ENCODE measurements around the gene COX7A2. TPM values are rescaled to one million over a fixed set of nuclear protein-coding genes. Genes with fewer than 3 reads are reported as not detected.

Gene COX7A2
- total RNA-seq, 1 experiment from 2014 or later = 451 TPM

- no TSS peak for BruUV-seq (replicated peaks)
- Histone ChIP-seq H3K27ac (ENCODE audit: low read depth, low read length, poor library complexity, severe bottlenecking) (peak within 1 kb of the TSS; percentile 85), H3K4me1 (ENCODE audit: insufficient read depth, low read length, poor library complexity, severe bottlenecking) (peaks cover 29% of the 10 kb centered on the region), H3K9me3 (ENCODE audit: low read depth, low read length, poor library complexity, severe bottlenecking) (no peaks in the 10 kb centered on the region), H3K27me3 (replicated peaks; ENCODE audit: insufficient read depth, low read depth, low read length, poor library complexity) (no peaks in the 10 kb centered on the region), H3K4me3 (ENCODE audit: low read depth, low read length, poor library complexity, severe bottlenecking) (peak within 1 kb of the TSS; percentile 97), H3K36me3 (ENCODE audit: insufficient read depth, low read length, poor library complexity, severe bottlenecking) (no peaks in the 10 kb centered on the region)
- ChIA-PET POLR2A (ENCODE audit: low non-redundant PET) (interaction anchor here (0.5 kb wide), 1 partner anchor 10 kb away, joined by 7 read pairs; no protein-coding TSS in a partner anchor), CTCF (interaction anchor here (0.7 kb wide), 1 partner anchor 17 kb away, joined by 4 read pairs; no protein-coding TSS in a partner anchor)
- intact Hi-C loops (cut with micrococcal nuclease; ENCODE audit: unreplicated experiment) = no loop called here
- TF ChIP-seq CTCF (conservative IDR thresholded peaks at IDR 0.05; ENCODE audit: low read depth, low read length) (no peak), EZH2 (IDR thresholded peaks at IDR 0.05; ENCODE audit: borderline replicate concordance, low read depth, low read length, poor library complexity, severe bottlenecking) (no peak)
- DNase-seq (ENCODE audit: low spot score) = peak; percentile 99
Measured at GRCh38 chr6:75284632-75285282, 41.2 kb upstream of the COX7A2 start, which contains the start of gene TMEM30A. TMEM30A (minus strand) TSS chr6:75284792; CDS start chr6:75284638, 154 bp downstream.

- no peaks in the 10 kb centered on the region for H3K27me3 ChIP-seq (replicated peaks; ENCODE audit: insufficient read depth, low read depth, low read length, poor library complexity)
- DNase-seq (ENCODE audit: low spot score) = no peak
- POLR2A ChIA-PET (ENCODE audit: low non-redundant PET) = interaction anchor here (0.6 kb wide), 1 partner anchor 317 kb away, joined by 4 read pairs; no protein-coding TSS in a partner anchor
Measured at GRCh38 chr6:75283907-75284631, 40.5 kb upstream of the COX7A2 start.

GRCh38 chr6:75282706-75283105, 39.1 kb upstream of the COX7A2 start:
- DNase-seq (ENCODE audit: low spot score) = no peak
- Histone ChIP-seq H3K4me3 (ENCODE audit: low read depth, low read length, poor library complexity, severe bottlenecking) (peak overlapping the region; percentile 97), H3K36me3 (ENCODE audit: insufficient read depth, low read length, poor library complexity, severe bottlenecking) (no peaks in the 10 kb centered on the region), H3K9me3 (ENCODE audit: low read depth, low read length, poor library complexity, severe bottlenecking) (no peaks in the 10 kb centered on the region), H3K27ac (ENCODE audit: low read depth, low read length, poor library complexity, severe bottlenecking) (no peak overlapping the region), H3K27me3 (replicated peaks; ENCODE audit: insufficient read depth, low read depth, low read length, poor library complexity) (no peaks in the 10 kb centered on the region), H3K4me1 (ENCODE audit: insufficient read depth, low read length, poor library complexity, severe bottlenecking) (peaks cover 46% of the 10 kb centered on the region)
- no peak for TF ChIP-seq EZH2 (IDR thresholded peaks at IDR 0.05; ENCODE audit: borderline replicate concordance, low read depth, low read length, poor library complexity, severe bottlenecking)
- no peak for TF ChIP-seq CTCF (conservative IDR thresholded peaks at IDR 0.05; ENCODE audit: low read depth, low read length)
- POLR2A ChIA-PET (ENCODE audit: low non-redundant PET) = no interaction called here
- no TSS peak for BruUV-seq (replicated peaks)
- CTCF ChIA-PET = no interaction called here
- intact Hi-C loops (cut with micrococcal nuclease; ENCODE audit: unreplicated experiment) = no loop called here

More at GRCh38 chr6:75283907-75284631, 40.5 kb upstream of the COX7A2 start:
- CTCF ChIA-PET = interaction anchor here (0.7 kb wide), 1 partner anchor 17 kb away, joined by 4 read pairs; no protein-coding TSS in a partner anchor
- Histone ChIP-seq H3K27ac (ENCODE audit: low read depth, low read length, poor library complexity, severe bottlenecking) (peak overlapping the region; percentile 85), H3K4me1 (ENCODE audit: insufficient read depth, low read length, poor library complexity, severe bottlenecking) (peaks cover 36% of the 10 kb centered on the region), H3K4me3 (ENCODE audit: low read depth, low read length, poor library complexity, severe bottlenecking) (peak overlapping the region; percentile 97), H3K9me3 (ENCODE audit: low read depth, low read length, poor library complexity, severe bottlenecking) (no peaks in the 10 kb centered on the region), H3K36me3 (ENCODE audit: insufficient read depth, low read length, poor library complexity, severe bottlenecking) (no peaks in the 10 kb centered on the region)
- intact Hi-C loops (cut with micrococcal nuclease; ENCODE audit: unreplicated experiment) = no loop called here
- TF ChIP-seq EZH2 (IDR thresholded peaks at IDR 0.05; ENCODE audit: borderline replicate concordance, low read depth, low read length, poor library complexity, severe bottlenecking) = no peak
- no peak for TF ChIP-seq CTCF (conservative IDR thresholded peaks at IDR 0.05; ENCODE audit: low read depth, low read length)
- no TSS peak for BruUV-seq (replicated peaks)

Measured in A673 (cell line).